ENCODE data around the gene GPR85. TPM values are rescaled to one million over a fixed set of nuclear protein-coding genes. Genes with fewer than 3 reads are reported as not detected.

GPR85 gene
- total RNA-seq, 1 donor from 2014 or later: 0.73 TPM

GRCh38 chr7:113084496-113085172 lies 2.0 kb downstream of the GPR85 start:
- H3K9ac ChIP-seq (ENCODE audit: low read length): no peak overlapping the region
- FAIRE-seq: no peak

GRCh38 chr7:113083816-113084495 lies 2.7 kb downstream of the GPR85 start:
- no peaks in the 10 kb centered on the region for H4K20me1 ChIP-seq (ENCODE audit: insufficient read depth, low read length)
- Mint-ChIP-seq H3K27me3 (ENCODE audit: low read depth, unreplicated experiment) (peaks cover 7% of the 10 kb centered on the region), H3K4me1 (ENCODE audit: low read depth, unreplicated experiment) (peaks cover 1% of the 10 kb centered on the region), H3K9me3 (ENCODE audit: unreplicated experiment) (no peaks in the 10 kb centered on the region), H3K36me3 (ENCODE audit: low read depth, unreplicated experiment) (no peaks in the 10 kb centered on the region), H3K27ac (ENCODE audit: unreplicated experiment) (no peak overlapping the region), H3K4me3 (ENCODE audit: unreplicated experiment) (no peak overlapping the region)
- FAIRE-seq (no peak), DNase-seq (ENCODE audit: low read depth) (no peak)
- no peak overlapping the region for H3K4me3 ChIP-seq (ENCODE audit: insufficient read depth, low read depth, low read length)
- H2AFZ ChIP-seq (ENCODE audit: low read depth, low read length): no peak overlapping the region
- no peak overlapping the region for H3K27ac ChIP-seq (ENCODE audit: low read depth, low read length)
- H3K9ac ChIP-seq (ENCODE audit: low read length): no peak overlapping the region
- H3K27me3 ChIP-seq (ENCODE audit: insufficient read depth, low read length): no peaks in the 10 kb centered on the region
- no peaks in the 10 kb centered on the region for H3K9me3 ChIP-seq (ENCODE audit: insufficient read depth, low read depth, low read length)
- TF ChIP-seq EZH2 (IDR thresholded peaks at IDR 0.05; ENCODE audit: insufficient read depth, low read length): no peak
- no peak for TF ChIP-seq CTCF (IDR thresholded peaks at IDR 0.05; ENCODE audit: insufficient read depth, low read depth, low read length)
- peaks cover 8% of the 10 kb centered on the region for H3K4me1 ChIP-seq (ENCODE audit: insufficient read depth, low read length)
- no peak overlapping the region for H3K4me2 ChIP-seq (ENCODE audit: low read length)
- H3K79me2 ChIP-seq (ENCODE audit: insufficient read depth, low read length): no peaks in the 10 kb centered on the region
- H3K36me3 ChIP-seq (ENCODE audit: insufficient read depth, low read length): no peaks in the 10 kb centered on the region

More at GRCh38 chr7:113084496-113085172, 2.0 kb downstream of the GPR85 start:
- Mint-ChIP-seq H3K36me3 (ENCODE audit: low read depth, unreplicated experiment) (no peaks in the 10 kb centered on the region), H3K27ac (ENCODE audit: unreplicated experiment) (no peak overlapping the region), H3K4me3 (ENCODE audit: unreplicated experiment) (no peak overlapping the region), H3K9me3 (ENCODE audit: unreplicated experiment) (peaks cover under 1% of the 10 kb centered on the region), H3K4me1 (ENCODE audit: low read depth, unreplicated experiment) (peaks cover 1% of the 10 kb centered on the region), H3K27me3 (ENCODE audit: low read depth, unreplicated experiment) (peaks cover 6% of the 10 kb centered on the region)
- no peaks in the 10 kb centered on the region for H3K79me2 ChIP-seq (ENCODE audit: insufficient read depth, low read length)
- peaks cover 8% of the 10 kb centered on the region for H3K4me1 ChIP-seq (ENCODE audit: insufficient read depth, low read length)
- H3K27me3 ChIP-seq (ENCODE audit: insufficient read depth, low read length): no peaks in the 10 kb centered on the region
- no peak for DNase-seq (ENCODE audit: low read depth)
- H3K4me3 ChIP-seq (ENCODE audit: insufficient read depth, low read depth, low read length): no peak overlapping the region
- H2AFZ ChIP-seq (ENCODE audit: low read depth, low read length): no peak overlapping the region
- TF ChIP-seq CTCF (IDR thresholded peaks at IDR 0.05; ENCODE audit: insufficient read depth, low read depth, low read length) (no peak), EZH2 (IDR thresholded peaks at IDR 0.05; ENCODE audit: insufficient read depth, low read length) (no peak)
- no peaks in the 10 kb centered on the region for H3K36me3 ChIP-seq (ENCODE audit: insufficient read depth, low read length)
- no peak overlapping the region for H3K4me2 ChIP-seq (ENCODE audit: low read length)
- H4K20me1 ChIP-seq (ENCODE audit: insufficient read depth, low read length): no peaks in the 10 kb centered on the region
- no peak overlapping the region for H3K27ac ChIP-seq (ENCODE audit: low read depth, low read length)
- no peaks in the 10 kb centered on the region for H3K9me3 ChIP-seq (ENCODE audit: insufficient read depth, low read depth, low read length)

Data from astrocyte (in vitro differentiated cells and primary cell).